Spleen (tissue), 7 donors: Measurements from ENCODE around the gene ZNF354C.

ENCODE experiments used
- POLR2A ChIP-seq, 3 donors: fragments of 450-650 bp; IDR thresholded peaks; one replicate each; pipeline ENCODE4 v1.5.1; 2017; ENCODE audit warnings: antibody characterized with exemption in 3 of 3, mild to moderate bottlenecking in 1 of 3
- TF ChIP-seq, protein P1 (sequence below), 11 experiments: fragments of 200-600 bp in 7 of 11; fragments of 450-650 bp in 4 of 11; sonication (generic) in 4 of 11; IDR thresholded peaks in 8 of 11; conservative IDR thresholded peaks in 3 of 11; 1 replicate in 7 of 11; 2 replicates in 4 of 11; pipeline versions ENCODE4 v1.4.0 to v1.8.0; 2016 to 2021; ENCODE audit warnings: antibody characterized with exemption in 11 of 11, inconsistent platforms in 4 of 11, mild to moderate bottlenecking in 1 of 11
- donor health status: DM: no; HTN: no; CAD: no; lungs with moderate emphysema.
- donor health status: DM: no; HTN: no; CAD: no.
- donor health status: DM: no; HTN: no; CAD: no.

- TF ChIP-seq, protein P1, sequence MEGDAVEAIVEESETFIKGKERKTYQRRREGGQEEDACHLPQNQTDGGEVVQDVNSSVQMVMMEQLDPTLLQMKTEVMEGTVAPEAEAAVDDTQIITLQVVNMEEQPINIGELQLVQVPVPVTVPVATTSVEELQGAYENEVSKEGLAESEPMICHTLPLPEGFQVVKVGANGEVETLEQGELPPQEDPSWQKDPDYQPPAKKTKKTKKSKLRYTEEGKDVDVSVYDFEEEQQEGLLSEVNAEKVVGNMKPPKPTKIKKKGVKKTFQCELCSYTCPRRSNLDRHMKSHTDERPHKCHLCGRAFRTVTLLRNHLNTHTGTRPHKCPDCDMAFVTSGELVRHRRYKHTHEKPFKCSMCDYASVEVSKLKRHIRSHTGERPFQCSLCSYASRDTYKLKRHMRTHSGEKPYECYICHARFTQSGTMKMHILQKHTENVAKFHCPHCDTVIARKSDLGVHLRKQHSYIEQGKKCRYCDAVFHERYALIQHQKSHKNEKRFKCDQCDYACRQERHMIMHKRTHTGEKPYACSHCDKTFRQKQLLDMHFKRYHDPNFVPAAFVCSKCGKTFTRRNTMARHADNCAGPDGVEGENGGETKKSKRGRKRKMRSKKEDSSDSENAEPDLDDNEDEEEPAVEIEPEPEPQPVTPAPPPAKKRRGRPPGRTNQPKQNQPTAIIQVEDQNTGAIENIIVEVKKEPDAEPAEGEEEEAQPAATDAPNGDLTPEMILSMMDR (IDR thresholded peaks at IDR 0.05 in 8 of 11, conservative IDR thresholded peaks at IDR 0.05 in 3 of 11), result no peak
- TF ChIP-seq POLR2A (IDR thresholded peaks at IDR 0.05), result no peak
These were observed 67.8 kb downstream of the ZNF354C start for GRCh38 chr5:179128041-179128365.
